ENCODE results near the gene SKA3. TPM values are rescaled to one million over a fixed set of nuclear protein-coding genes. Genes with fewer than 3 reads are reported as not detected.

The SKA3 gene
- total and polyA plus RNA-seq, 11 donors, result 0.32 to 4.5 (median 0.52) TPM; not detected in 4

DNA sequence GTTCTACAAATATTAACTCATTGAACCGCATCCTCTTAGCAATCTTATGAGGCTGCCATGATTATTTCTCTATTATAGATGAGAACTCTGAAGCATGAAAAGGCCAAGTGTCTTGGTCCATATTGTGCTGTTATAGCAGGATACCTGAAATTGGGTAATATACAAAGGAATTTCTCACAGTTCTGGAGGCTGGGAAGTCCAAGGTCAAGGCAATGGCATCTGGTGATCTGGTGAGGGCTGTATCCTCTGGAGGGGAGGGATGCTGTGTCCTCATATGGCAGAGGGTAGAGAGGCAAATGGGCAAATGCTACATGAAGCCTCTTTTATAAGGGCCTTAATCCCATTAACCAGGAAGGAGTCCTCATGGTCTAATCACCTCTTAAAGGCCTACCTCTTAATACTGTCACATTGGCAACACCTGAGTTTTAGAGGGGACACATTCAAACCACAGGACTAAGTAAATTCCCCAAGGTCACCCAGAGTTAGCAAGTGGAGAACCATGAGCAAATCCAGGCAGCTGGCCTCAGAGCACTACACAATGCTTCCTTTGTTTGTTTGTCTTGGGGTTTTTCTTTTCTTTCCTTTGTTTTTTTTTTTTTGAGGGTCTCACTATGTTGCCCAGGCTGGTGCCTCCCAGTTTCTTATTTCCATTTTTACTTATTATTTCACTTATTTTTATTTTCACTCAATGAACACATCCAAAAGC, 59.1 kb downstream of the SKA3 start:
- TF ChIP-seq, protein P1, sequence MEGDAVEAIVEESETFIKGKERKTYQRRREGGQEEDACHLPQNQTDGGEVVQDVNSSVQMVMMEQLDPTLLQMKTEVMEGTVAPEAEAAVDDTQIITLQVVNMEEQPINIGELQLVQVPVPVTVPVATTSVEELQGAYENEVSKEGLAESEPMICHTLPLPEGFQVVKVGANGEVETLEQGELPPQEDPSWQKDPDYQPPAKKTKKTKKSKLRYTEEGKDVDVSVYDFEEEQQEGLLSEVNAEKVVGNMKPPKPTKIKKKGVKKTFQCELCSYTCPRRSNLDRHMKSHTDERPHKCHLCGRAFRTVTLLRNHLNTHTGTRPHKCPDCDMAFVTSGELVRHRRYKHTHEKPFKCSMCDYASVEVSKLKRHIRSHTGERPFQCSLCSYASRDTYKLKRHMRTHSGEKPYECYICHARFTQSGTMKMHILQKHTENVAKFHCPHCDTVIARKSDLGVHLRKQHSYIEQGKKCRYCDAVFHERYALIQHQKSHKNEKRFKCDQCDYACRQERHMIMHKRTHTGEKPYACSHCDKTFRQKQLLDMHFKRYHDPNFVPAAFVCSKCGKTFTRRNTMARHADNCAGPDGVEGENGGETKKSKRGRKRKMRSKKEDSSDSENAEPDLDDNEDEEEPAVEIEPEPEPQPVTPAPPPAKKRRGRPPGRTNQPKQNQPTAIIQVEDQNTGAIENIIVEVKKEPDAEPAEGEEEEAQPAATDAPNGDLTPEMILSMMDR (IDR thresholded peaks at IDR 0.05), result no peak
- TF ChIP-seq POLR2A (IDR thresholded peaks at IDR 0.05), result no peak
- Histone ChIP-seq H3K4me1 (no peaks in the 10 kb centered on the region), H3K4me3 (no peak overlapping the region), H3K36me3 (no peaks in the 10 kb centered on the region), H3K9me3 (peaks cover 0 to 5% (median 0%) of the 10 kb centered on the region in 12 donors), H3K27ac (no peak overlapping the region), H3K27me3 (no peaks in the 10 kb centered on the region)
- no peak for ATAC-seq
- DNase-seq, result no peak
- WGBS, 4 donors, result 98 to 100% (median 100%) methylated on average over 1 of the region's 1 CpG
- intact Hi-C loops (cut with DNase I), result loop anchor here in 1 of 10 donors (10.0 kb wide), 1 partner anchor 172 kb away; no protein-coding TSS in a partner anchor

DNA sequence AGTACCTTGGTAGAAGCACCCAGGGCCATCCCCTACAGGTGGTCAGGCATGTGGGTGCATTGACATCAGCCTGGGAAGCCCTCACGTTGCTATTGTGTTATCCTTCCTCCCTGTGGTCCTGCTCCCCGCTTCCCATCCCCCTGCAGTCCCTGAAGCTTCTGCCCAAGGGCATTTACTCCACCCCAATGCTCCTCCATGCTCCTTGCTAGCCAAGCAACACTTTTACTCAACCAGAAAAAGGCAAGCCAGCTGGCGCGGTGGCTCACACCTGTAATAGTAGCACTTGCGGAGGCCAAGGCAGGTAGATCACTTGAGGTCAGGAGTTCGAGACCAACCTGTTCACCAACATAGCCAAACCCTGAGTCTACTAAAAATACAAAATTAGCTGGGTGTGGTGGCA, 60.2 kb downstream of the SKA3 start:
- H3K9me3 ChIP-seq, result peaks cover 0 to 5% (median 0%) of the 10 kb centered on the region in 12 donors
- WGBS, 4 donors, result 87 to 95% (median 90%) methylated on average over 6 of the region's 6 CpGs
- intact Hi-C loops (cut with DNase I), result loop anchor here in 1 of 10 donors (10.0 kb wide), 1 partner anchor 171 kb away; no protein-coding TSS in a partner anchor

DNA sequence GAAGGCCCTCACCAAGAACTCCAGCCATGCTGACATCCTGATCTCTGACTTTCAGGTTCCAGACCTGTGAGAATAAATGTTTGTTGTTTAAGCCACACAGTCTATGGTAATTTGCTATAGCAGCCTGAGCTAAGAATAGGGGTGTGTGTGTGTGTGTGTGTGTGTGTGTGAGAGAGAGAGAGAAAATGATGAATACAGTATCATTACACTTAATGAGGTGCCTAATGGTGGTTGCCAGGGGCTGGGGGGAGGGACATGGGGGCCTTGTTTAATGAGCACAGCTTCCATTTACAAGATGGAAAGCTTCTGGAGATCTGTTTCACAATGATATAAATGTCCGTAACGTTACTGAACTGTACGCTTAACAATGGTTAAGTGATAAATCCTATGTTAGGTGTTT, 61.1 kb downstream of the SKA3 start:
- ATAC-seq (no peak), DNase-seq (no peak)
- no peak overlapping the region for H3K4me3 ChIP-seq
- 72 to 90% (median 82%) methylated on average over 3 of the region's 3 CpGs for WGBS, 4 donors
- no peaks in the 10 kb centered on the region for H3K27me3 ChIP-seq
- no peaks in the 10 kb centered on the region for H3K4me1 ChIP-seq
- peaks cover 0 to 5% (median 0%) of the 10 kb centered on the region in 12 donors for H3K9me3 ChIP-seq
- H3K27ac ChIP-seq, result no peak overlapping the region
- TF ChIP-seq, protein P1 (IDR thresholded peaks at IDR 0.05), result no peak
- TF ChIP-seq POLR2A (IDR thresholded peaks at IDR 0.05), result no peak
- intact Hi-C loops (cut with DNase I), result loop anchor here in 1 of 10 donors (10.0 kb wide), 1 partner anchor 170 kb away; no protein-coding TSS in a partner anchor
- H3K36me3 ChIP-seq, result no peaks in the 10 kb centered on the region

More for the DNA sequence above, 60.2 kb downstream of the SKA3 start:
- no peak overlapping the region for H3K27ac ChIP-seq
- no peaks in the 10 kb centered on the region for H3K27me3 ChIP-seq
- DNase-seq (no peak), ATAC-seq (no peak)
- H3K36me3 ChIP-seq, result no peaks in the 10 kb centered on the region
- no peak overlapping the region for H3K4me3 ChIP-seq
- H3K4me1 ChIP-seq, result no peaks in the 10 kb centered on the region
- TF ChIP-seq, protein P1 (IDR thresholded peaks at IDR 0.05), result no peak
- TF ChIP-seq POLR2A (IDR thresholded peaks at IDR 0.05), result no peak

DNA sequence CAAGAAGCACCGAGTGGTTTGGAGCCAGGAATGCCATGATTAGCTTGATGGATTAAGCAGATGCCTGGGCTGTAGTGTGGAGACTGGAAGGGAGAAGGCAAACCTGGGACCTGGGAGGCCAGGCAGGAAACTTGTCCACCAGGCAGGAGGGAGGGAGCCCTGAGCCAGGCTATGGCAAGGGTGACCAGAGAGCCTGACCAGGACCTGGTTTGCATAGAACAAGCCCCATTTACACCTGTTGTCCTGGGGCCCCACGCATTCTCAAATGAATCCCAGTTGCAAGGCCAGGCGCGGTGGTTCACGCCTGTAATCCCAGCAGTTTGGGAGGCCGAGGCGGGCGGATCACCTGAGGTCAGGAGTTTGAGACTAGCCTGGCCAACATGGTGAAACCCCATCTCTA, 64.8 kb downstream of the SKA3 start:
- ATAC-seq (no peak), DNase-seq (no peak)
- Histone ChIP-seq H3K4me1 (no peaks in the 10 kb centered on the region), H3K36me3 (no peaks in the 10 kb centered on the region), H3K4me3 (no peak overlapping the region), H3K27me3 (no peaks in the 10 kb centered on the region), H3K27ac (no peak overlapping the region), H3K9me3 (no peaks in the 10 kb centered on the region)
- 76 to 91% (median 85%) methylated on average over 8 of the region's 8 CpGs for WGBS, 4 donors
- intact Hi-C loops (cut with DNase I), result loop anchor here in 8 of 10 donors (2.0 to 10.0 kb wide), 5 partner anchors 69 to 366 kb away; no protein-coding TSS in a partner anchor
- TF ChIP-seq POLR2A (IDR thresholded peaks at IDR 0.05), result no peak
- TF ChIP-seq, protein P1 (IDR thresholded peaks at IDR 0.05), result no peak

All from heart left ventricle (tissue), 16 donors.